Measurements from ENCODE around the gene ROR2. TPM values are rescaled to one million over a fixed set of nuclear protein-coding genes. Genes with fewer than 3 reads are reported as not detected.
A peak's percentile ranks its signal among the peaks of the same experiment; 100 is the strongest.

ROR2 gene
- total RNA-seq, 1 experiment from 2014 or later: 5.9 TPM

- DNase-seq (ENCODE audit: low read depth, low spot score): no peak
- TF ChIP-seq POLR2AphosphoS5 (IDR thresholded peaks at IDR 0.05; ENCODE audit: low read depth, low read length): no peak
- TF ChIP-seq SIN3A (IDR thresholded peaks at IDR 0.05; ENCODE audit: borderline replicate concordance, insufficient read depth, low read depth, low read length): no peak
- TF ChIP-seq TCF7L2 (IDR thresholded peaks at IDR 0.05; ENCODE audit: low read depth, low read length): no peak
- in situ Hi-C loops (cut with HindIII; ENCODE audit: low pct_unique_long_range_greater_than_20kb, low sequenced_read_pairs) (no loop called here), intact Hi-C loops (cut with micrococcal nuclease; ENCODE audit: unreplicated experiment) (no loop called here)
- no peak for ATAC-seq
- ChIA-PET CTCF (no interaction called here), POLR2A (no interaction called here)
- Histone ChIP-seq H3K27me3 (ENCODE audit: control insufficient read depth, insufficient read depth, low read length) (no peaks in the 10 kb centered on the region), H3K4me1 (ENCODE audit: control insufficient read depth, insufficient read depth, low read length) (no peaks in the 10 kb centered on the region), H3K9me3 (ENCODE audit: control insufficient read depth, insufficient read depth, low read depth, low read length) (no peaks in the 10 kb centered on the region), H3K36me3 (ENCODE audit: control insufficient read depth, insufficient read depth, low read length) (no peaks in the 10 kb centered on the region), H3K4me3 (ENCODE audit: low read depth in 2 of 2, low read length in 2 of 2) (no peak overlapping the region), H3K27ac (ENCODE audit: low read length) (no peak overlapping the region)
- BruUV-seq (replicated peaks): no TSS peak
Observed at GRCh38 chr9:91771864-91772263, 178.2 kb downstream of the ROR2 start.

- Histone ChIP-seq H3K36me3 (ENCODE audit: control insufficient read depth, insufficient read depth, low read length) (no peaks in the 10 kb centered on the region), H3K27ac (ENCODE audit: low read length) (no peak overlapping the region), H3K9me3 (ENCODE audit: control insufficient read depth, insufficient read depth, low read depth, low read length) (no peaks in the 10 kb centered on the region), H3K4me1 (ENCODE audit: control insufficient read depth, insufficient read depth, low read length) (no peaks in the 10 kb centered on the region), H3K27me3 (ENCODE audit: control insufficient read depth, insufficient read depth, low read length) (no peaks in the 10 kb centered on the region), H3K4me3 (ENCODE audit: low read depth in 2 of 2, low read length in 2 of 2) (no peak overlapping the region)
- TF ChIP-seq TCF7L2 (IDR thresholded peaks at IDR 0.05; ENCODE audit: low read depth, low read length) (no peak), CTCF (IDR thresholded peaks at IDR 0.05) (peak; percentile 27), REST (IDR thresholded peaks at IDR 0.05; ENCODE audit: insufficient read depth in 1 of 2, low read depth in 2 of 2, low read length in 1 of 2) (no peak), SIN3A (IDR thresholded peaks at IDR 0.05; ENCODE audit: borderline replicate concordance, insufficient read depth, low read depth, low read length) (no peak)
- CTCF ChIA-PET: interaction anchor here (0.5 to 0.7 kb wide), 2 partner anchors 25 to 1491 kb away, joined by 3 to 10 read pairs; no protein-coding TSS in a partner anchor
- intact Hi-C loops (cut with micrococcal nuclease; ENCODE audit: unreplicated experiment) (no loop called here), in situ Hi-C loops (cut with HindIII; ENCODE audit: low pct_unique_long_range_greater_than_20kb, low sequenced_read_pairs) (no loop called here)
- no TSS peak for BruUV-seq (replicated peaks)
- POLR2A ChIA-PET: no interaction called here
- ATAC-seq (peak; percentile 43; the same call in 1 of the 2 replicates), DNase-seq (ENCODE audit: low read depth, low spot score) (no peak)
Observed at GRCh38 chr9:91771027-91771426, 179.0 kb downstream of the ROR2 start.

- Histone ChIP-seq H3K27ac (ENCODE audit: low read length) (no peak overlapping the region), H3K27me3 (ENCODE audit: control insufficient read depth, insufficient read depth, low read length) (no peaks in the 10 kb centered on the region), H3K36me3 (ENCODE audit: control insufficient read depth, insufficient read depth, low read length) (no peaks in the 10 kb centered on the region), H3K4me3 (ENCODE audit: low read depth in 2 of 2, low read length in 2 of 2) (no peak overlapping the region), H3K9me3 (ENCODE audit: control insufficient read depth, insufficient read depth, low read depth, low read length) (no peaks in the 10 kb centered on the region), H3K4me1 (ENCODE audit: control insufficient read depth, insufficient read depth, low read length) (no peaks in the 10 kb centered on the region)
- intact Hi-C loops (cut with micrococcal nuclease; ENCODE audit: unreplicated experiment) (no loop called here), in situ Hi-C loops (cut with HindIII; ENCODE audit: low pct_unique_long_range_greater_than_20kb, low sequenced_read_pairs) (no loop called here)
- TF ChIP-seq CTCF (IDR thresholded peaks at IDR 0.05) (no peak), SIN3A (IDR thresholded peaks at IDR 0.05; ENCODE audit: borderline replicate concordance, insufficient read depth, low read depth, low read length) (no peak), POLR2AphosphoS5 (IDR thresholded peaks at IDR 0.05; ENCODE audit: low read depth, low read length) (no peak), TCF7L2 (IDR thresholded peaks at IDR 0.05; ENCODE audit: low read depth, low read length) (no peak), REST (IDR thresholded peaks at IDR 0.05; ENCODE audit: insufficient read depth in 1 of 2, low read depth in 2 of 2, low read length in 1 of 2) (no peak)
- POLR2A ChIA-PET: no interaction called here
- DNase-seq (ENCODE audit: low read depth, low spot score) (no peak), ATAC-seq (no peak)
- CTCF ChIA-PET: no interaction called here
- BruUV-seq (replicated peaks): no TSS peak
Observed at GRCh38 chr9:91770229-91770628, 179.8 kb downstream of the ROR2 start.

Measured in Panc1 (cell line).